ENCODE measurements around the gene CPLX3.

CPLX3 gene

DNA sequence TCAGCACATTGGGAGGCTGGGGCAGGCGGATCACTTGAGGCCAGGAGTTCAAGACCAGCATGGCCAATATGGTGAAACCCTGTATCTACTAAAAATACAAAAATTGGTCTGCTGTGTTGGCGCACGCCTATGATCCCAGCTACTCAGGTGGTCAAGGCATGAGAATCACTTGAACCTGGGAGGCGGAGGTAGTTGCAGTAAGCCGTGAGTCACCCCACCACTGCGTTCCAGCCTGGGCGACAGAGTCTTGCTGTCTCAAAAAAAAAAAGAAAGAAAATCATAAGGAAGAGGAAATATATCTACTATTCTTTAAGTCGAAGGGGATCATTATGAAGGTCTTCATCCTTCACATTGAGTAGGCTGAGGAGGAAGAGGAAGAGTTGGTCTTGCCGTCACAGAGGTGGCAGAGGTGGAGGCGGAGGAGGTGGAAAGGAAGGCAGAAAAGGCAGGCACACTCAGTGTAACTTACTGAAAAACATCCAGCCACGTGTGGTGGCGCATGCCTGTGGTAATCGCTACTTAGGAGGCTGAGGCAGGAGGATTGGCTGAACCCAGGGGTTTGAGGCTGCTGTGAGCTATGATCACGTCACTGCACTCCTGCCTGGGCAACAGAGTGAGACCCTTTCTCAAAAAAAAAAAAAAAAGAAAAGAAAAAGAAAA is 30.3 kb upstream of the CPLX3 start:
- ChIA-PET CTCF (interaction anchor here (1.4 to 35.2 kb wide), 5 partner anchors 6 to 162 kb away, joined by 3 to 1226 read pairs (median 76); partner anchors contain the start of gene CSK), POLR2A (no interaction called here)
- no peak for DNase-seq (ENCODE audit: extremely low spot score)
- TF ChIP-seq, protein P1, sequence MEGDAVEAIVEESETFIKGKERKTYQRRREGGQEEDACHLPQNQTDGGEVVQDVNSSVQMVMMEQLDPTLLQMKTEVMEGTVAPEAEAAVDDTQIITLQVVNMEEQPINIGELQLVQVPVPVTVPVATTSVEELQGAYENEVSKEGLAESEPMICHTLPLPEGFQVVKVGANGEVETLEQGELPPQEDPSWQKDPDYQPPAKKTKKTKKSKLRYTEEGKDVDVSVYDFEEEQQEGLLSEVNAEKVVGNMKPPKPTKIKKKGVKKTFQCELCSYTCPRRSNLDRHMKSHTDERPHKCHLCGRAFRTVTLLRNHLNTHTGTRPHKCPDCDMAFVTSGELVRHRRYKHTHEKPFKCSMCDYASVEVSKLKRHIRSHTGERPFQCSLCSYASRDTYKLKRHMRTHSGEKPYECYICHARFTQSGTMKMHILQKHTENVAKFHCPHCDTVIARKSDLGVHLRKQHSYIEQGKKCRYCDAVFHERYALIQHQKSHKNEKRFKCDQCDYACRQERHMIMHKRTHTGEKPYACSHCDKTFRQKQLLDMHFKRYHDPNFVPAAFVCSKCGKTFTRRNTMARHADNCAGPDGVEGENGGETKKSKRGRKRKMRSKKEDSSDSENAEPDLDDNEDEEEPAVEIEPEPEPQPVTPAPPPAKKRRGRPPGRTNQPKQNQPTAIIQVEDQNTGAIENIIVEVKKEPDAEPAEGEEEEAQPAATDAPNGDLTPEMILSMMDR (IDR thresholded peaks at IDR 0.05; ENCODE audit: control extremely low read depth, extremely low read depth, low read depth, missing control alignments): no peak

DNA sequence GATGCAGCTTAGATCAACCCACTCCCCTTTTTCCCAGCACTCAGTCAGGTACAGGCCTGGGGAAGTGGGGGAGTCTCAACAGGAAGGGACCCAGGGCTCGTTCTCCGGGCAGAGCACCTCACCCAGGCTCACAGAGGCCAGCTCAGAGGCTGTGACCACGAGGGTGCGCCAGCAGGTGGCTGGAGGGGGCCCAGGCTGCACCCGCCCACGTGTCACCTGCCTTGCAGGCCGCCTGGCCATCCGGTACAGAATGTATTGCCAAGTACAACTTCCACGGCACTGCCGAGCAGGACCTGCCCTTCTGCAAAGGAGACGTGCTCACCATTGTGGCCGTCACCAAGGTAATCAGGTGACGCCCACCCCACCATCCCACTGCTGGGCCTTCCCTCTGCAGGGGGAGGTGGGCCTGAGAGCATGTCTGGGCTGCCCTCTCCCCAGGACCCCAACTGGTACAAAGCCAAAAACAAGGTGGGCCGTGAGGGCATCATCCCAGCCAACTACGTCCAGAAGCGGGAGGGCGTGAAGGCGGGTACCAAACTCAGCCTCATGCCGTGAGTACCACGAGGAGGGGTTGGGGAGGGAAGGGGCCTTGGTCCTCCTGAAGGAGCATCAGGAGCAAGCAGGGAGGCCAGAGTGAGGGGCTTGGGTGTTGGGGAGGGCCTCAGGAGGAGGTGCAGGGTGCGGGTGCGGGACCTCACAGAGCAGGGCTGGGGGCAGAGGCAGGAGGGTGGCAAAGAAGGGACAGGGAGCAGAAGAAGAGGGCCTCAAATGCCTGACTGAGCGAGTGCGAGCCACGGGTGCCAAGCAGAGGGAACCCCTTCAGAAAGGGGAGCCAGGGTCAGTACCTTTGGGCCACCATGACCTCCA is 27.8 kb upstream of the CPLX3 start:
- ChIA-PET CTCF (interaction anchor here (0.7 to 35.2 kb wide), 31 partner anchors 9 to 370 kb away, joined by 3 to 1226 read pairs (median 5); partner anchors contain the start of genes CSK and ULK3), POLR2A (interaction anchor here (0.7 to 1.5 kb wide), 3 partner anchors 11 to 27 kb away, joined by 4 to 5 read pairs (median 4); no protein-coding TSS in a partner anchor)
- peak; percentile 83 for DNase-seq (ENCODE audit: extremely low spot score)
- TF ChIP-seq, protein P1 (IDR thresholded peaks at IDR 0.05; ENCODE audit: control extremely low read depth, extremely low read depth, low read depth, missing control alignments): peak; percentile 65

DNA sequence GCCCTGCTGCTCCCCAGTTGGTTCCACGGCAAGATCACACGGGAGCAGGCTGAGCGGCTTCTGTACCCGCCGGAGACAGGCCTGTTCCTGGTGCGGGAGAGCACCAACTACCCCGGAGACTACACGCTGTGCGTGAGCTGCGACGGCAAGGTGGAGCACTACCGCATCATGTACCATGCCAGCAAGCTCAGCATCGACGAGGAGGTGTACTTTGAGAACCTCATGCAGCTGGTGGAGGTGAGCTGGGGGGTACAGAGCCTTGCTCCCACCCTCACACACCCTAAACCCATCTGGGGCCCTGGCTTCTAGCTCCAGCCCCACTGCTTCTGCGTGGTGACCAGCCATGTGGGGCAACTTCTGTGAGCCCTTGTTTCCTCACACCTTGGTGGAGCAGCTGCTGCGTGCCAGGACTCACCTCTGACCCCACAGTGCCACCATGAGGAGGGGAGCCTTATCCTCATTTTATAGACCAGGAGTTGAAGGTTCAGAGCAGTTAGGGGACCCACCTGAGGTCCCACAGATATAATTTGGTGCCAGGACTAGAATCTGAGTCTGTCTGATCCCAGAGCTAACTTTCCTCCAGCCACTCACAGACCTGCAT is 27.1 kb upstream of the CPLX3 start:
- ChIA-PET CTCF (interaction anchor here (0.6 to 35.2 kb wide), 35 partner anchors 9 to 370 kb away, joined by 3 to 1226 read pairs (median 4); partner anchors contain the start of genes CPLX3, CSK, LMAN1L and ULK3), POLR2A (interaction anchor here (0.9 to 1.3 kb wide), 2 partner anchors 22 to 28 kb away, joined by 4 to 5 read pairs; no protein-coding TSS in a partner anchor)
- TF ChIP-seq, protein P1 (IDR thresholded peaks at IDR 0.05; ENCODE audit: control extremely low read depth, extremely low read depth, low read depth, missing control alignments): peak; percentile 42
- DNase-seq (ENCODE audit: extremely low spot score): no peak

DNA sequence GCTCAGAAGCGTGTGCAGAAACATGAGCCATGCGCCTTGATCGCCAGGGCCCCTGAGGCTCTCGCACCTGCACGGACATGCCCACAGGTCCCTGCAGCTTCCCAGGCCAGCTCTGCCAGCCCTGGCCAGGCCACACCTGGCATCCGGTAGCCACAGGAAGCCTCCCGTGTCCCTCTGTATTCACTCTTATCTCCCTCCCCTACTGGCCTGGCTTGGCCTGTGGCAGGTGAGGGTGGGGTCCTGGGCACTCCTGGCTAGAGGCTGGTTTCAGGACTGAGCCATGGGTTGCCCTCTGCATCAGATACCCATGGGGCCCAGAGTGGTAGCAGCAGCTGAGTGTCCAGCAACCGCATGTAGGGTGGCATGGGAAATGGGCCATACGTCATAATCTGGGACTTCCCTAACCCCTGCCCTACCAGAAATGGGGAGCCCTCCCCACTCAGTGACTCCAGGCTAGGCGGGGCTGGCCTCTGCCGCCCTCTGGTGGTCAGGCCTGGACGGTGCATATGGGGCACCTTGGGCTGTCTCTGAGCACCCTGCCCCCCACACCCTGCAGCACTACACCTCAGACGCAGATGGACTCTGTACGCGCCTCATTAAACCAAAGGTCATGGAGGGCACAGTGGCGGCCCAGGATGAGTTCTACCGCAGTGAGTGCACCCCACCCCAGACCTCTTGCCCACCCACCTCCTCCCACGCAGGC is 26.4 kb upstream of the CPLX3 start:
- POLR2A ChIA-PET: interaction anchor here (0.9 to 1.3 kb wide), 2 partner anchors 22 to 29 kb away, joined by 4 to 5 read pairs; no protein-coding TSS in a partner anchor
- CTCF ChIA-PET: interaction anchor here (0.6 to 35.2 kb wide), 35 partner anchors 10 to 371 kb away, joined by 3 to 1226 read pairs (median 4); partner anchors contain the start of genes CPLX3, CSK, LMAN1L and ULK3
- peak; percentile 95 for DNase-seq (ENCODE audit: extremely low spot score)
- TF ChIP-seq, protein P1 (IDR thresholded peaks at IDR 0.05; ENCODE audit: control extremely low read depth, extremely low read depth, low read depth, missing control alignments): peak; percentile 97

DNA sequence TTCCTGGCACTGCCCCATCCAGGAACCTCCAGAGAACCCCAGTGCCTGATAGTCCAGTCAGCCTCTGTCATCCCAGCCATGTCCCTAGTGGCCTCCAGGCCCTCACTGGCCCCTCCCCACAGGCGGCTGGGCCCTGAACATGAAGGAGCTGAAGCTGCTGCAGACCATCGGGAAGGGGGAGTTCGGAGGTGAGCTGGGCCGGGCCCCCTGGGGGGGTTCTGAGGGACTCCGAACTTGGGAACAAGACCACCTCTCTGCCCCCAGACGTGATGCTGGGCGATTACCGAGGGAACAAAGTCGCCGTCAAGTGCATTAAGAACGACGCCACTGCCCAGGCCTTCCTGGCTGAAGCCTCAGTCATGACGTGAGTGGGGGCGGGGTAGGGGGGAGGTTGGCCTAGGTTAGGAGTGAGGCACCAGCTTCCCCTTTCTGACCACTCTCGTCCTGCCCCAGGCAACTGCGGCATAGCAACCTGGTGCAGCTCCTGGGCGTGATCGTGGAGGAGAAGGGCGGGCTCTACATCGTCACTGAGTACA is 25.8 kb upstream of the CPLX3 start:
- POLR2A ChIA-PET: no interaction called here
- no peak for DNase-seq (ENCODE audit: extremely low spot score)
- TF ChIP-seq, protein P1 (IDR thresholded peaks at IDR 0.05; ENCODE audit: control extremely low read depth, extremely low read depth, low read depth, missing control alignments): no peak
- CTCF ChIA-PET: interaction anchor here (0.7 to 35.2 kb wide), 13 partner anchors 9 to 183 kb away, joined by 3 to 1226 read pairs (median 5); partner anchors contain the start of genes CSK, CYP1A1 and LMAN1L
